Left ventricle myocardium inferior (tissue), 1 donor: ENCODE data around the gene CCDC126. TPM values are rescaled to one million over a fixed set of nuclear protein-coding genes. Genes with fewer than 3 reads are reported as not detected.

Experiments
- DNase-seq: peaks from one replicate; pipeline ENCODE4 v3.0.0-alpha.2; 2020
- H3K27ac ChIP-seq: fragments of 200-600 bp; replicated peaks from 2 replicates; pipeline ENCODE4 v1.8.0; 2021
- H3K27me3 ChIP-seq: fragments of 200-600 bp; 2 replicates; pipeline ENCODE4 v1.8.0; 2021; ENCODE audit warnings: low read depth
- H3K36me3 ChIP-seq: fragments of 200-600 bp; 2 replicates; pipeline ENCODE4 v1.8.0; 2021
- H3K4me1 ChIP-seq: fragments of 200-600 bp; 2 replicates; pipeline ENCODE4 v1.8.0; 2021
- H3K4me3 ChIP-seq: fragments of 200-600 bp; 2 replicates; pipeline ENCODE4 v1.8.0; 2021; ENCODE audit warnings: mild to moderate bottlenecking, moderate library complexity
- H3K9me3 ChIP-seq: fragments of 200-600 bp; replicated peaks from 2 replicates; pipeline ENCODE4 v1.8.0; 2021
- intact Hi-C: fragments of 100-400 bp; cut with micrococcal nuclease; formaldehyde crosslinking; loops from one replicate; pipeline ENCODE4 v1.11.0; 2022
- total RNA-seq: library from RNA; stranded (reverse); fragmentation: NEBNext Ultra II Directional; extraction: Animal tissue kit (Norgen Biotek cat#: 25700); gene quantifications from one replicate; pipeline ENCODE4 v1.2.1, GENCODE V29; 2021
- TF ChIP-seq, protein P1 (sequence below): fragments of 200-600 bp; IDR thresholded peaks from 2 replicates; pipeline ENCODE4 v1.8.0; 2021; ENCODE audit warnings: antibody characterized with exemption, mild to moderate bottlenecking, borderline replicate concordance
- donor health status: DM: no; HTN: yes; CAD: no; lungs with severe emphysema.

CCDC126 gene
- total RNA-seq, 1 donor from 2014 or later, result 8.9 TPM

DNA sequence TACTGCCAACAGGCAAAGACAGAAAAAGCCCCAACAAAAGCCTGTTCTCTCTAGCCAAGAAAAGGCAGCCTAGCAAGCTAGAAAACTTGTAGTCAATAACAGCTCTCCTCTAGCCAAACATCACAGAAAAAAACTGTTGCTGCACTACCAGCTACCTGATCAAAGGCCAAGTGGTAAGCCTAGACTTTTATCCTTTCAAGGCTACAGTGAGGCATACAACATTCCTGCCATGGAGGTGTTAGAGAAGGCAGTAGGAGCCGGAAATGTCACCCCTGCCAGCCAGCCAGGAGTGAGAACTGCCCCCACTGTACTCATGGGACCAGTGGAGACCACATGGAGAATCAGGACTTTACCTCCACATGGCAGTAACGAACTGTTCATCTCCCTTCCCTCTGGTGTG lies 31.2 kb downstream of the CCDC126 start:
- H3K9me3 ChIP-seq, result no peaks in the 10 kb centered on the region
- TF ChIP-seq, protein P1, sequence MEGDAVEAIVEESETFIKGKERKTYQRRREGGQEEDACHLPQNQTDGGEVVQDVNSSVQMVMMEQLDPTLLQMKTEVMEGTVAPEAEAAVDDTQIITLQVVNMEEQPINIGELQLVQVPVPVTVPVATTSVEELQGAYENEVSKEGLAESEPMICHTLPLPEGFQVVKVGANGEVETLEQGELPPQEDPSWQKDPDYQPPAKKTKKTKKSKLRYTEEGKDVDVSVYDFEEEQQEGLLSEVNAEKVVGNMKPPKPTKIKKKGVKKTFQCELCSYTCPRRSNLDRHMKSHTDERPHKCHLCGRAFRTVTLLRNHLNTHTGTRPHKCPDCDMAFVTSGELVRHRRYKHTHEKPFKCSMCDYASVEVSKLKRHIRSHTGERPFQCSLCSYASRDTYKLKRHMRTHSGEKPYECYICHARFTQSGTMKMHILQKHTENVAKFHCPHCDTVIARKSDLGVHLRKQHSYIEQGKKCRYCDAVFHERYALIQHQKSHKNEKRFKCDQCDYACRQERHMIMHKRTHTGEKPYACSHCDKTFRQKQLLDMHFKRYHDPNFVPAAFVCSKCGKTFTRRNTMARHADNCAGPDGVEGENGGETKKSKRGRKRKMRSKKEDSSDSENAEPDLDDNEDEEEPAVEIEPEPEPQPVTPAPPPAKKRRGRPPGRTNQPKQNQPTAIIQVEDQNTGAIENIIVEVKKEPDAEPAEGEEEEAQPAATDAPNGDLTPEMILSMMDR, result no peak
- DNase-seq, result no peak
- no peaks in the 10 kb centered on the region for H3K27me3 ChIP-seq
- no peak overlapping the region for H3K27ac ChIP-seq
- no peaks in the 10 kb centered on the region for H3K36me3 ChIP-seq
- intact Hi-C loops, result no loop called here
- H3K4me1 ChIP-seq, result no peaks in the 10 kb centered on the region
- H3K4me3 ChIP-seq, result no peak overlapping the region

DNA sequence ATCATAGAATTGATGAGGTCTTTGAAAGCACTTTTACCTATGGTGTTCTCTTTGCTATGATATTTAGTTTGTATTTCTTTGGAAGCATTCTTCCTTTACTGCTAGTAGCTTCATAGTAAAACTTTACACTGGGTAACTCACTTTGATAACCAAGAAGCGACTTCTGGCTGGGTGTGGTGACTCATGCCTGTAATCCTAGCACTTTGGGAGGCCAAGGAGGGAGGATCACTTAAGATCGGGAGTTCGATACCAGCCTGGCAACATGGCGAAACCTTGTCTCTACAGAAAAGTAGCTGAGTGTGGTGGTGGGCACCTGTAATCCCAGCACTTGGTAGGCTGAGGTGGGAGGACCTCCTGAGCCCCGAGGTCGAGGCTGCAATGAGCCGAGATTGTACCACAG lies 36.2 kb downstream of the CCDC126 start:
- Histone ChIP-seq H3K27ac (no peak overlapping the region), H3K36me3 (no peaks in the 10 kb centered on the region), H3K27me3 (no peaks in the 10 kb centered on the region), H3K4me3 (no peak overlapping the region), H3K4me1 (no peaks in the 10 kb centered on the region), H3K9me3 (no peaks in the 10 kb centered on the region)
- TF ChIP-seq, protein P1, result no peak
- no peak for DNase-seq
- intact Hi-C loops, result no loop called here

DNA sequence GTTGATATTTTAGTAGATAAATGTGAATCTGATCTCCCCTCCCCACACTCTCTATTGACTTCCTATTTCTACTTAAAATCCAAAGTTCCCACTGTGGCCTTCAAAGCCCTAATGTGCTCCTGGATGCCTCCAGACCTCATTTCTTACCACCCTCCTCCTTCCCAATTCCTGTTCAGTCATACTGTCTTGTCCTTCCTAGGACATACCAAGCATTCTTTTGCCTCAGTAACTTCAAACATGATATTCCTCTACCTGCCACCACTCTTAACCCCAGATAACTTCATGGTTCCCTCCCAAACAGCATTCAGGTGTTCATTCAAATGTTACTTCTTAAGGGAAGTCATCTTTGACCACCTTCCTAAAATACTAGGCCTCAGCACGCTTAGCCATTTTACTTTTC lies 48.6 kb downstream of the CCDC126 start:
- no peaks in the 10 kb centered on the region for H3K36me3 ChIP-seq
- H3K4me3 ChIP-seq, result no peak overlapping the region
- H3K9me3 ChIP-seq, result no peaks in the 10 kb centered on the region
- intact Hi-C loops, result no loop called here
- TF ChIP-seq, protein P1, result no peak
- DNase-seq, result no peak
- no peak overlapping the region for H3K27ac ChIP-seq
- H3K27me3 ChIP-seq, result no peaks in the 10 kb centered on the region
- no peaks in the 10 kb centered on the region for H3K4me1 ChIP-seq

DNA sequence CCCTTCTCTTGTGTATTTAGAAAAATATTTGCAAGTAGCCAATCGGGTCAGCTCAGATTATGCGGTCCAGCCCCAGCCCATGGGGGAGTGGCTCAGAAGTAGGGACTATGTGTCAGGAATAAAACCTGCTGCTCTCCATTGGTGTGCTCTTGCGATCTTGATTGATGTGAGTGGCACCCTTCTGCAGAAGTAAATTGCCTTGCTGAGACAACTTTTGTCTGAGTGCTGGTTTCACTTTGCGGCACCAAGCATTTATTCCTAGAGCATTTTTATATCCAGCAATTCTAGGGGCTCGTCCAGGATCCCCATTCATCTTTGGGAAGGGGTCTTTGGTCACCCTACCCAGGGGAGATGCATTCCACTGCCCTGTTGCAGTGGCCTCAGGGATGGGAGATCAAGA lies 56.8 kb downstream of the CCDC126 start:
- Histone ChIP-seq H3K9me3 (peaks cover 38% of the 10 kb centered on the region), H3K4me1 (no peaks in the 10 kb centered on the region), H3K27me3 (no peaks in the 10 kb centered on the region), H3K36me3 (no peaks in the 10 kb centered on the region), H3K27ac (no peak overlapping the region), H3K4me3 (no peak overlapping the region)
- TF ChIP-seq, protein P1, result no peak
- no peak for DNase-seq
- intact Hi-C loops, result no loop called here

DNA sequence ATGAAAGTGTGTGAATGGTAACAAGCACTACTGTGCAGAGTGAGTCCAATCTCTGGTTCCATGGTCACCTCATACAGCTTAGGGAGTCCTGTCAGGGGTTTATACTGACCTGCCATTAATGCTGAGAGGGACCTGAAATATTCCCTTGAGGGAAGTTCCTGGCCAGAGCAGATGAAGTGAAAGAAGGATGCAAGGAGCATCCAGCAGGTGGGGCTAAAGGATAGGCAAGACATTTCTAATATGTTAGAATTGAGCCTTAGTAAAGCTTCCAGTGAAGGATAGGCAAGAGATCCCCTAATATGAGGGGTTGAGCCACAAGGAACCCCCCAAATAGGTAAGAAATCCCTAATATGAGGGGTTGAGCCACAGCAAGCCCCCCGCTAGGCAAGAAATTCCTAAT lies 57.3 kb downstream of the CCDC126 start:
- H3K27me3 ChIP-seq, result no peaks in the 10 kb centered on the region
- intact Hi-C loops, result no loop called here
- H3K4me3 ChIP-seq, result no peak overlapping the region
- no peak overlapping the region for H3K27ac ChIP-seq
- DNase-seq, result no peak
- TF ChIP-seq, protein P1, result peak; percentile 47
- peaks cover 44% of the 10 kb centered on the region for H3K9me3 ChIP-seq
- no peaks in the 10 kb centered on the region for H3K36me3 ChIP-seq
- no peaks in the 10 kb centered on the region for H3K4me1 ChIP-seq

DNA sequence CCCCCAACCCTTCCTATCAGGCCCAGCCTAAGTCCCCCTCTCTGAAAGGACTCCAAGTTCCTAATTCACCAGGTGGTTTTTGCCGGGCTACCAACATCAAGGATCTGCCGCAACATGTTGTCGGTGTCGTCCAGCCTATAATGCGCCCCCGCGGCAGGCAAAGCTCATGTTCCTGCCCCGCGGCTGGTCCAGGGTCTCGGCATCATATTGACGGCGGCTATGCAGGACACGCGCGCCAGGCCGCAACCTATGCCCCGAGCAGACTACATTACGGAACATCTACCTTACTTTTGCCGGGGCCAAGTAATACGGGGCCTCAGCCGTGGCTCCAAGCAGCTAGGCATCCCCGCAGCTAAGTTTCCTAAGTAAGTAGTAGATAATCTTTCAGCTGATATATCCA lies 58.3 kb downstream of the CCDC126 start:
- no peaks in the 10 kb centered on the region for H3K4me1 ChIP-seq
- TF ChIP-seq, protein P1, result no peak
- H3K9me3 ChIP-seq, result peaks cover 45% of the 10 kb centered on the region
- no peak overlapping the region for H3K27ac ChIP-seq
- H3K4me3 ChIP-seq, result no peak overlapping the region
- H3K27me3 ChIP-seq, result no peaks in the 10 kb centered on the region
- intact Hi-C loops, result no loop called here
- no peak for DNase-seq
- H3K36me3 ChIP-seq, result no peaks in the 10 kb centered on the region
